OCI-LY1 (cell line): Measurements from ENCODE around the gene MESP1.

Source experiments
- H2AFZ ChIP-seq: fragments of 200-600 bp; sonication (generic), shearing (Covaris generic); 2 replicates; pipeline ENCODE4 v1.6.0; 2014; ENCODE audit warnings: antibody characterized with exemption, mild to moderate bottlenecking, low read length
- H3F3A ChIP-seq: fragments of 200-600 bp; sonication (generic), shearing (Covaris generic); 2 replicates; pipeline ENCODE4 v1.6.0; 2014; ENCODE audit warnings: mild to moderate bottlenecking, antibody characterized with exemption, low read length, moderate library complexity; ENCODE audit not compliant: insufficient read depth
- H3K27ac ChIP-seq: fragments of 200-600 bp; sonication (generic); 2 replicates; pipeline ENCODE4 v1.5.1; 2014; ENCODE audit warnings: low read length, mixed run types, mild to moderate bottlenecking, low read depth; ENCODE audit not compliant: poor library complexity, severe bottlenecking
- H3K27me3 ChIP-seq: fragments of 200-600 bp; sonication (generic); 2 replicates; pipeline ENCODE4 v1.6.0; 2014; ENCODE audit warnings: antibody characterized with exemption, mild to moderate bottlenecking, low read length, moderate library complexity; ENCODE audit not compliant: insufficient read depth
- H3K36me3 ChIP-seq: fragments of 200-600 bp; sonication (generic); 2 replicates; pipeline ENCODE4 v1.6.1; 2014; ENCODE audit warnings: mild to moderate bottlenecking, antibody characterized with exemption, low read length, moderate library complexity, mixed read lengths; ENCODE audit not compliant: insufficient read depth
- H3K4me1 ChIP-seq: fragments of 200-600 bp; sonication (generic); 2 replicates; pipeline ENCODE4 v1.5.1; 2014; ENCODE audit warnings: mild to moderate bottlenecking, low read length, moderate library complexity; ENCODE audit not compliant: insufficient read depth, severe bottlenecking
- H3K4me2 ChIP-seq: fragments of 200-600 bp; sonication (generic), shearing (Covaris generic); 2 replicates; pipeline ENCODE4 v1.6.1; 2014; ENCODE audit warnings: low read length
- H3K4me3 ChIP-seq: fragments of 200-600 bp; sonication (generic); 2 replicates; pipeline ENCODE4 v1.5.1; 2014; ENCODE audit warnings: low read length, low read depth, mild to moderate bottlenecking, mixed read lengths; ENCODE audit not compliant: poor library complexity, severe bottlenecking
- H3K79me2 ChIP-seq: fragments of 200-600 bp; shearing (Covaris generic); 2 replicates; pipeline ENCODE4 v1.6.1; 2016; ENCODE audit warnings: mixed run types, low read length, mixed read lengths; ENCODE audit not compliant: insufficient read depth
- H3K9ac ChIP-seq: fragments of 200-600 bp; sonication (generic), shearing (Covaris generic); 2 replicates; pipeline ENCODE4 v1.6.1; 2014; ENCODE audit warnings: mild to moderate bottlenecking, low read length, mixed read lengths
- H3K9me2 ChIP-seq: fragments of 200-600 bp; sonication (generic), shearing (Covaris generic); 2 replicates; pipeline ENCODE4 v1.6.1; 2014; ENCODE audit warnings: low read depth, mild to moderate bottlenecking, low read length, mixed read lengths
- H3K9me3 ChIP-seq: fragments of 200-600 bp; shearing (Covaris generic); 2 replicates; pipeline ENCODE4 v1.6.1; 2014; ENCODE audit warnings: low read length, mixed read lengths
- H4K20me1 ChIP-seq: fragments of 200-600 bp; sonication (generic), shearing (Covaris generic); 2 replicates; pipeline ENCODE4 v1.6.0; 2016; ENCODE audit warnings: mild to moderate bottlenecking, low read length; ENCODE audit not compliant: insufficient read depth
- EZH2 ChIP-seq: fragments of 200-600 bp; sonication (generic), shearing (Covaris generic); IDR thresholded peaks from 2 replicates; pipeline ENCODE4 v1.8.0; 2017; ENCODE audit warnings: borderline replicate concordance, mixed run types, mild to moderate bottlenecking, antibody characterized with exemption, low read length, moderate library complexity, mixed read lengths
- TF ChIP-seq, protein P1 (sequence below): fragments of 200-600 bp; sonication (generic), shearing (Covaris generic); IDR thresholded peaks from 2 replicates; pipeline ENCODE4 v1.5.1; 2017; ENCODE audit warnings: mild to moderate bottlenecking, antibody characterized with exemption, low read length, moderate library complexity, mixed read lengths

MESP1 gene

DNA sequence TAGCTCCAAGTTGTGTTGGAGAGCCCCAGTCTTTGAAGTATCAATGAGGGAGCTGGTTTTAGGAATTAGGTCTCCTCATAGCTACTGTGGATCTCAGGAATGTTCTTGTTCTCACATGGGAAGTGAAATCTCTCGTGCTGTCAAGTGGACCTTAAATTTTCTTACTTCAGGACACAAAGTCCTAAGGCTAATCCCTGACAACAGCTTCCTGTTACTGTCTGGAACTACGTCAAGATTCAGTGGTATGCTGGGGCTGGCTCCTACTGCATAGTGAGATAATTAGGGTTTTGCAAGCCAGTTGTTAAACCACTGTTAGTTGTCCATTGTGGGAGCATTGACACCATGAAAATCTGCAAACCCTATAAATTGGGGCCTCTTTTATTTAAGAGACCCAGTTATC is 22.8 kb downstream of the MESP1 start:
- Histone ChIP-seq H3K27ac (no peak overlapping the region), H3K9me3 (peaks cover 6% of the 10 kb centered on the region), H3K4me2 (no peak overlapping the region), H2AFZ (no peak overlapping the region), H3K4me3 (no peak overlapping the region), H4K20me1 (no peaks in the 10 kb centered on the region), H3K4me1 (no peaks in the 10 kb centered on the region), H3K36me3 (no peaks in the 10 kb centered on the region), H3K79me2 (no peaks in the 10 kb centered on the region), H3K9me2 (no peaks in the 10 kb centered on the region), H3F3A (no peaks in the 10 kb centered on the region), H3K9ac (no peak overlapping the region), H3K27me3 (no peaks in the 10 kb centered on the region)
- TF ChIP-seq, protein P1, sequence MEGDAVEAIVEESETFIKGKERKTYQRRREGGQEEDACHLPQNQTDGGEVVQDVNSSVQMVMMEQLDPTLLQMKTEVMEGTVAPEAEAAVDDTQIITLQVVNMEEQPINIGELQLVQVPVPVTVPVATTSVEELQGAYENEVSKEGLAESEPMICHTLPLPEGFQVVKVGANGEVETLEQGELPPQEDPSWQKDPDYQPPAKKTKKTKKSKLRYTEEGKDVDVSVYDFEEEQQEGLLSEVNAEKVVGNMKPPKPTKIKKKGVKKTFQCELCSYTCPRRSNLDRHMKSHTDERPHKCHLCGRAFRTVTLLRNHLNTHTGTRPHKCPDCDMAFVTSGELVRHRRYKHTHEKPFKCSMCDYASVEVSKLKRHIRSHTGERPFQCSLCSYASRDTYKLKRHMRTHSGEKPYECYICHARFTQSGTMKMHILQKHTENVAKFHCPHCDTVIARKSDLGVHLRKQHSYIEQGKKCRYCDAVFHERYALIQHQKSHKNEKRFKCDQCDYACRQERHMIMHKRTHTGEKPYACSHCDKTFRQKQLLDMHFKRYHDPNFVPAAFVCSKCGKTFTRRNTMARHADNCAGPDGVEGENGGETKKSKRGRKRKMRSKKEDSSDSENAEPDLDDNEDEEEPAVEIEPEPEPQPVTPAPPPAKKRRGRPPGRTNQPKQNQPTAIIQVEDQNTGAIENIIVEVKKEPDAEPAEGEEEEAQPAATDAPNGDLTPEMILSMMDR = no peak
- TF ChIP-seq EZH2 = no peak

DNA sequence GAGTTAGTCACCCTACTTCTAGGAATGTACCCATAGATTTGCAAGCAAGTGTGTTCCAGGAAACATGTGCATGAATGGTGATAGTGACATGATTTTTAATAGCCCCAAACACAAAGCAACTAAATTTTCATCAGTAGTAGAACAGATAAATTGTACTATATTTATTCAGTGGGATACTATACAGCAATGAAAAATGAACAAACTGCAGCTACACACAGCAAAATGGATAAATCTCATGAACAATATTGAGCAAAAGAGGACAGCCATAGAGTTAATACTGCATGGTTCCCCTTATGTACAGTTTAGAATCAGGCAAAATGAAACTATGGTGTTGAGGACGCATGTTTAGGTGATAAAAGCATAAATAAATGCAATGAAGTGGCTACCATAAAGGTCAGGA is 26.0 kb downstream of the MESP1 start:
- Histone ChIP-seq H3K27ac (no peak overlapping the region), H3K79me2 (no peaks in the 10 kb centered on the region), H3K4me3 (no peak overlapping the region), H3K4me2 (no peak overlapping the region), H3F3A (no peaks in the 10 kb centered on the region), H3K4me1 (no peaks in the 10 kb centered on the region), H3K36me3 (no peaks in the 10 kb centered on the region), H2AFZ (no peak overlapping the region), H4K20me1 (no peaks in the 10 kb centered on the region), H3K27me3 (no peaks in the 10 kb centered on the region), H3K9me2 (no peaks in the 10 kb centered on the region), H3K9ac (no peak overlapping the region), H3K9me3 (peaks cover 6% of the 10 kb centered on the region)
- TF ChIP-seq EZH2 = no peak
- TF ChIP-seq, protein P1 = no peak

DNA sequence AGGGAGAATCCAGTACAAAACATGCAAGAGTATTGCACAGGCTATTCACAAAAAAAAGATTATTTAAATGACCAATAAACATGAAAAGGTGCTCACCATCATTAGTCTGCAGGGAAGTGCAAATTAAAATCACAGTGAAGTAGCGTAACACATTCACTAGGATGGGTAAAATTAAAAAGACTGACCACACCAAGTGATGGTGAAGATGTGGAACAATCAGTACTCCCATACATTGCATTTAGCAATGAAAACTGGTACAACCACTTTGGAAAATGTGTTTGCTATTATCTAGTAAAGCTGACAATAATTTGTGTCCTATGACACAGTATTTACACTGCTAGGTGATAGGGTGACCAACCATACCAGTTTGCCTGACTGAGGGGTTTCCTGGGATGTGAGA is 26.4 kb downstream of the MESP1 start:
- Histone ChIP-seq H3K9me2 (no peaks in the 10 kb centered on the region), H3K4me1 (no peaks in the 10 kb centered on the region), H3K27me3 (no peaks in the 10 kb centered on the region), H3K27ac (no peak overlapping the region), H4K20me1 (no peaks in the 10 kb centered on the region), H3K9me3 (peaks cover 6% of the 10 kb centered on the region), H2AFZ (no peak overlapping the region), H3K79me2 (no peaks in the 10 kb centered on the region), H3K9ac (no peak overlapping the region), H3K4me3 (no peak overlapping the region), H3K4me2 (no peak overlapping the region), H3F3A (no peaks in the 10 kb centered on the region), H3K36me3 (no peaks in the 10 kb centered on the region)
- TF ChIP-seq EZH2 = no peak
- TF ChIP-seq, protein P1 = no peak
